A172 (cell line): ENCODE results near the gene WRAP73. TPM values are rescaled to one million over a fixed set of nuclear protein-coding genes. Genes with fewer than 3 reads are reported as not detected.

ENCODE experiments used
- total RNA-seq: library from RNA; depleted of rRNA; stranded (reverse); fragments of >200 nt; shearing (Covaris generic); gene quantifications from 2 replicates; pipeline ENCODE4 v1.2.3, GENCODE V29; 2014; rRNA removed

WRAP73 gene
- total RNA-seq, 1 experiment from 2014 or later: 22.2 TPM

Other genes starting within 250 kb of the WRAP73 start
- gene ARHGEF16, start 195.4 kb downstream of the WRAP73 start, total RNA-seq: 1.8 and 3.6 TPM in 2 replicates
- 21.7 and 22.4 TPM in 2 replicates for gene MEGF6, start 38.6 kb downstream of the WRAP73 start, total RNA-seq
- 6.7 and 9.4 TPM in 2 replicates for gene TPRG1L, start 25.1 kb downstream of the WRAP73 start, total RNA-seq
- gene TP73, start 2.4 kb upstream of the WRAP73 start, total RNA-seq: 1.7 and 4.7 TPM in 2 replicates
- gene CCDC27, start 102.3 kb upstream of the WRAP73 start, total RNA-seq: not detected in 2 replicates
- not detected in 2 replicates for gene SMIM1, start 122.6 kb upstream of the WRAP73 start, total RNA-seq
- gene LRRC47, start 146.4 kb upstream of the WRAP73 start, total RNA-seq: 26.4 and 29.8 TPM in 2 replicates
- gene CEP104, start 207.1 kb upstream of the WRAP73 start, total RNA-seq: 9.0 and 20.7 TPM in 2 replicates
- 3.3 and 5.5 TPM in 2 replicates for gene DFFB, start 207.4 kb upstream of the WRAP73 start, total RNA-seq